A673 (cell line): ENCODE measurements around the gene TMEM259. TPM values are rescaled to one million over a fixed set of nuclear protein-coding genes. Genes with fewer than 3 reads are reported as not detected.
"Not testable (repeated sequence)": the region's sequence is repeated elsewhere in the genome, so short reads cannot be mapped to it uniquely, and the experiment has no call there.

Experiments used
- BruUV-seq: library from RNA; stranded (reverse); fragments of 400-500 nt; replicated peaks from 2 replicates; lab custom pipeline; 2021; lab: Mats Ljungman, UMichigan
- CTCF ChIA-PET: fragments of 300-600 bp; sonication (Branson Sonifier 250); formaldehyde crosslinking; loops from one replicate; lab custom pipeline; 2022; ENCODE audit warnings: antibody characterized with exemption; lab: Charles Lee
- POLR2A ChIA-PET: fragments of 300-600 bp; sonication (Branson Sonifier 250); formaldehyde crosslinking; loops from one replicate; lab custom pipeline; 2022; ENCODE audit warnings: antibody characterized with exemption; ENCODE audit not compliant: low non-redundant PET; lab: Charles Lee
- DNase-seq: peaks from one replicate; pipeline ENCODE4 v3.0.0-alpha.2; 2015; ENCODE audit warnings: low spot score
- H3K27ac ChIP-seq: fragments of 200-600 bp; sonication (generic); 2 replicates; pipeline ENCODE4 v1.5.1; 2016; ENCODE audit warnings: mixed run types, low read depth, mild to moderate bottlenecking, mixed read lengths, antibody characterized with exemption, low read length; ENCODE audit not compliant: poor library complexity, severe bottlenecking
- H3K27me3 ChIP-seq: fragments of 200-600 bp; sonication (generic); replicated peaks from 2 replicates; pipeline ENCODE4 v1.6.1; 2017; ENCODE audit warnings: mixed run types, low read depth, mild to moderate bottlenecking, mixed read lengths, antibody characterized with exemption, low read length; ENCODE audit not compliant: insufficient read depth, poor library complexity
- H3K36me3 ChIP-seq: fragments of 200-600 bp; sonication (generic); 2 replicates; pipeline ENCODE4 v1.6.1; 2016; ENCODE audit warnings: mixed run types, mild to moderate bottlenecking, mixed read lengths, antibody characterized with exemption, low read length; ENCODE audit not compliant: insufficient read depth, poor library complexity, severe bottlenecking
- H3K4me1 ChIP-seq: fragments of 200-600 bp; sonication (generic); 2 replicates; pipeline ENCODE4 v1.6.1; 2017; ENCODE audit warnings: mixed run types, mild to moderate bottlenecking, mixed read lengths, antibody characterized with exemption, low read length; ENCODE audit not compliant: insufficient read depth, poor library complexity, severe bottlenecking
- H3K4me3 ChIP-seq: fragments of 200-600 bp; sonication (generic); 2 replicates; pipeline ENCODE4 v1.5.1; 2016; ENCODE audit warnings: low read depth, mixed run types, mild to moderate bottlenecking, mixed read lengths, low read length; ENCODE audit not compliant: poor library complexity, severe bottlenecking
- H3K9me3 ChIP-seq: fragments of 200-600 bp; sonication (generic); 2 replicates; pipeline ENCODE4 v1.6.1; 2016; ENCODE audit warnings: mixed run types, low read depth, mild to moderate bottlenecking, mixed read lengths, antibody characterized with exemption, low read length; ENCODE audit not compliant: poor library complexity, severe bottlenecking
- CTCF ChIP-seq: fragments of 300-800, 200-600 bp; sonication (generic); conservative IDR thresholded peaks from 2 replicates; pipeline ENCODE4 v1.5.1; 2017; ENCODE audit warnings: low read depth, mild to moderate bottlenecking, antibody characterized with exemption, low read length, moderate library complexity, mixed read lengths
- EZH2 ChIP-seq: fragments of 200-600 bp; sonication (generic); IDR thresholded peaks from 2 replicates; pipeline ENCODE4 v1.6.1; 2017; ENCODE audit warnings: borderline replicate concordance, low read depth, mild to moderate bottlenecking, mixed read lengths, antibody characterized with exemption, low read length; ENCODE audit not compliant: poor library complexity, severe bottlenecking
- intact Hi-C: fragments of 100-400 bp; cut with micrococcal nuclease; formaldehyde crosslinking; loops from one replicate; pipeline ENCODE4 v1.10.0; 2022; ENCODE audit not compliant: unreplicated experiment
- total RNA-seq: library from RNA; stranded (reverse); gene quantifications from 2 replicates; pipeline ENCODE4 v1.2.3, GENCODE V29; 2021

Gene TMEM259
- total RNA-seq, 1 experiment from 2014 or later: 151 TPM

- CTCF ChIA-PET: not testable (repeated sequence)
Observed at GRCh38 chr19:1023883-1024188, 2.9 kb upstream of the TMEM259 start.

GRCh38 chr19:1019980-1020867 lies 699 bp downstream of the TMEM259 start:
- POLR2A ChIA-PET: no interaction called here
- Histone ChIP-seq H3K9me3 (no peaks in the 10 kb centered on the region), H3K27ac (peak overlapping the region; percentile 98), H3K27me3 (no peaks in the 10 kb centered on the region), H3K36me3 (peaks cover 5% of the 10 kb centered on the region), H3K4me3 (peak overlapping the region; percentile 100), H3K4me1 (peaks cover 30% of the 10 kb centered on the region)
- CTCF ChIA-PET: no interaction called here
- intact Hi-C loops: loop anchor here (10.0 kb wide), 3 partner anchors 85 to 225 kb away; partner anchors contain the start of genes ATP5F1D, GPX4 and MIDN
- TF ChIP-seq EZH2: no peak
- TF ChIP-seq CTCF: no peak
- BruUV-seq: no TSS peak
- no peak for DNase-seq

More at GRCh38 chr19:1023883-1024188, 2.9 kb upstream of the TMEM259 start:
- H3K4me1 ChIP-seq, H3K9me3 ChIP-seq, POLR2A ChIA-PET, BruUV-seq, H3K27ac ChIP-seq, H3K36me3 ChIP-seq, DNase-seq, H3K4me3 ChIP-seq, H3K27me3 ChIP-seq: not testable (repeated sequence)
- intact Hi-C loops: loop anchor here (10.0 kb wide), 3 partner anchors 81 to 221 kb away; partner anchors contain the start of genes ATP5F1D, GPX4 and MIDN

GRCh38 chr19:1019616-1019961 lies 1.3 kb downstream of the TMEM259 start:
- Histone ChIP-seq H3K27me3 (no peaks in the 10 kb centered on the region), H3K4me3 (peak overlapping the region; percentile 100), H3K27ac (peak overlapping the region; percentile 98), H3K9me3 (no peaks in the 10 kb centered on the region), H3K36me3 (peaks cover 5% of the 10 kb centered on the region), H3K4me1 (peaks cover 30% of the 10 kb centered on the region)
- BruUV-seq: no TSS peak
- TF ChIP-seq CTCF (no peak), EZH2 (no peak)
- DNase-seq: no peak
- ChIA-PET POLR2A (interaction anchor here (0.6 kb wide), 1 partner anchor 99 kb away, joined by 9 read pairs; no protein-coding TSS in a partner anchor), CTCF (no interaction called here)
- intact Hi-C loops: no loop called here
